ENCODE data around the gene ANGPT4. TPM values are rescaled to one million over a fixed set of nuclear protein-coding genes. Genes with fewer than 3 reads are reported as not detected.

Gene ANGPT4
- total and polyA plus RNA-seq, 4 donors, result 0.02 to 0.67 (median 0.65) TPM; not detected in 1

- Histone ChIP-seq H3K27ac (ENCODE audit: low read depth in 1 of 2, low read length in 1 of 2) (no peak overlapping the region), H3K4me3 (no peak overlapping the region), H3K27me3 (ENCODE audit: control insufficient read depth in 3 of 3, insufficient read depth in 3 of 3, low read length in 2 of 3) (no peaks in the 10 kb centered on the region), H3K36me3 (ENCODE audit: control insufficient read depth in 4 of 4, insufficient read depth in 4 of 4, low read length in 4 of 4) (no peaks in the 10 kb centered on the region), H3K9ac (ENCODE audit: insufficient read depth in 1 of 2, low read length in 2 of 2) (no peak overlapping the region), H3K4me1 (ENCODE audit: control insufficient read depth in 5 of 5, insufficient read depth in 5 of 5, low read length in 5 of 5) (peaks cover 0 to 13% (median 0%) of the 10 kb centered on the region in 5 donors), H3K9me3 (ENCODE audit: control insufficient read depth in 4 of 4, insufficient read depth in 3 of 4, low read length in 3 of 4) (peaks cover 0 to 2% (median 0%) of the 10 kb centered on the region in 4 donors)
- DNase-seq (no peak), ATAC-seq (ENCODE audit: insufficient read depth, low FRiP score) (no peak)
- no peak for TF ChIP-seq CTCF (IDR thresholded peaks at IDR 0.05; ENCODE audit: control extremely low read depth, extremely low read depth)
- WGBS, 2 donors, result 73 to 79% methylated on average over 4 of the region's 4 CpGs
Observed at GRCh38 chr20:906703-907270, 9.3 kb downstream of the ANGPT4 start.

- no peak for DNase-seq
- no peak overlapping the region for H3K9ac ChIP-seq (ENCODE audit: insufficient read depth in 1 of 2, low read length in 2 of 2)
- H3K4me3 ChIP-seq, result no peak overlapping the region
- H3K36me3 ChIP-seq (ENCODE audit: control insufficient read depth in 4 of 4, insufficient read depth in 4 of 4, low read length in 4 of 4), result no peaks in the 10 kb centered on the region
- no peak for TF ChIP-seq CTCF (IDR thresholded peaks at IDR 0.05; ENCODE audit: control extremely low read depth, extremely low read depth)
- WGBS, 2 donors, result 69 to 77% methylated on average over 6 of the region's 6 CpGs
- no peak for ATAC-seq (ENCODE audit: insufficient read depth, low FRiP score)
- no peaks in the 10 kb centered on the region for H3K27me3 ChIP-seq (ENCODE audit: control insufficient read depth in 3 of 3, insufficient read depth in 3 of 3, low read length in 2 of 3)
- H3K4me1 ChIP-seq (ENCODE audit: control insufficient read depth in 5 of 5, insufficient read depth in 5 of 5, low read length in 5 of 5), result peaks cover 0 to 8% (median 0%) of the 10 kb centered on the region in 5 donors
- H3K27ac ChIP-seq (ENCODE audit: low read depth in 1 of 2, low read length in 1 of 2), result no peak overlapping the region
- peaks cover 0 to 2% (median 0%) of the 10 kb centered on the region in 4 donors for H3K9me3 ChIP-seq (ENCODE audit: control insufficient read depth in 4 of 4, insufficient read depth in 3 of 4, low read length in 3 of 4)
Observed at GRCh38 chr20:906001-906520, 10.1 kb downstream of the ANGPT4 start.

- peaks cover 0 to 2% (median 0%) of the 10 kb centered on the region in 4 donors for H3K9me3 ChIP-seq (ENCODE audit: control insufficient read depth in 4 of 4, insufficient read depth in 3 of 4, low read length in 3 of 4)
- no peak overlapping the region for H3K9ac ChIP-seq (ENCODE audit: insufficient read depth in 1 of 2, low read length in 2 of 2)
- no peaks in the 10 kb centered on the region for H3K27me3 ChIP-seq (ENCODE audit: control insufficient read depth in 3 of 3, insufficient read depth in 3 of 3, low read length in 2 of 3)
- peaks cover 0 to 2% (median 0%) of the 10 kb centered on the region in 5 donors for H3K4me1 ChIP-seq (ENCODE audit: control insufficient read depth in 5 of 5, insufficient read depth in 5 of 5, low read length in 5 of 5)
- H3K27ac ChIP-seq (ENCODE audit: low read depth in 1 of 2, low read length in 1 of 2), result no peak overlapping the region
- no peak for TF ChIP-seq CTCF (IDR thresholded peaks at IDR 0.05; ENCODE audit: control extremely low read depth, extremely low read depth)
- no peak overlapping the region for H3K4me3 ChIP-seq
- WGBS, 2 donors, result 36 to 37% methylated on average over 4 of the region's 4 CpGs
- ATAC-seq (ENCODE audit: insufficient read depth, low FRiP score) (no peak), DNase-seq (no peak)
- no peaks in the 10 kb centered on the region for H3K36me3 ChIP-seq (ENCODE audit: control insufficient read depth in 4 of 4, insufficient read depth in 4 of 4, low read length in 4 of 4)
Observed at GRCh38 chr20:905396-905961, 10.7 kb downstream of the ANGPT4 start.
